ENCODE results near the gene ERMN.

Gene ERMN

DNA sequence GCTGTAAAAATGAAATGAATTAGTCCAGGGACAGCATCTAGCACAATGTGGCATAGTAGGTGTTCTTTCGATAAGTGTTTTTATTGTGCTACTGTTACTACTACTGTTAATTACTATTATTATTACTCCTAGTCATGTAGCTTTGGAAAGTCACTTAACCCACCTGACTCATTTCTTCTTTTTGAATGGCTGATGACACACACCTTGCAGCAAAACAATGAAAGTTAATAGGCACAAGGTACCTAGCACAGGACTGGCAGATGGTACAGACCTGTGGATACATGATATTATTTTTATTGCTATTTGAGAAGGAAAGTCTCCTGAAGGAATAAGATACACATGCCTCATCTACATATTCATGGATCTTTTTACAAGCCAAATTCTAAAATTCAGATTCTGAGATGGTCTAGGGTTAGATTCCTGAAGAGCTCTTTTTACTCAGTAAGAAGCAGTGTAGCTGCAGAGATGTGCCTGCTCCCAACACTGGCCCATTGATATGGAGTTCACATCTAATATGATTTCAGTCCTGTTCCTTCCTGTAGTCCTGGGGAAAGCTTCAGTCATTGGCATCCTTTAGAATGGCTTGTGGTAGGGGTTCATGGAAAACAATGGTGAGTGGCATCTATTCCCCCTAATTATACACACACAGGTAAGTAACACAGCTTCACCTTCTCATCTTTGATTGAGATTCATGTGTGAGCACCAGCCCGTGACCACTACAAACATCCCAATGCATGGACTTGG lies 7.9 kb upstream of the ERMN start:
- DNase-seq (ENCODE audit: low read depth in 3 of 3, low spot score in 1 of 3), result no peak

DNA sequence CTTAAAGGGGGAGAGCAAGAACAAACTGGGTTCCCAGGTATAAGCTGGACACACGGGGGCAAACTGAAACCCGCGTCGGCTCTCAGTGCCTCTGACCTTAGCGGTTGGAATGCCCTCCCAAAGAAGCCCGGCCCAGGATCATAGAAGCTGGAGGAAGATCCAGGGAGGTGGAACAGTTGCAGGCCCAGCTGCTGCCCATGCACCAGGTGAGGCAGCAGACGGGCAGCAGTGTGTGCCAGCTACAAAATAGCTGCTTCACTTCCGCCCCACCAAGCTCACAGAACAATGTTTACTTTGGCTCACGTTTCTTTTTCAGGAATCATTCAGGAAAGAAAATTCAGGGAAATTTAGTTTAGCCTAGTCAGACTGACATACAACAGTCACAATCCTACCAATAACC lies 3.9 kb upstream of the ERMN start:
- no peak for DNase-seq (ENCODE audit: low read depth in 3 of 3, low spot score in 1 of 3)

DNA sequence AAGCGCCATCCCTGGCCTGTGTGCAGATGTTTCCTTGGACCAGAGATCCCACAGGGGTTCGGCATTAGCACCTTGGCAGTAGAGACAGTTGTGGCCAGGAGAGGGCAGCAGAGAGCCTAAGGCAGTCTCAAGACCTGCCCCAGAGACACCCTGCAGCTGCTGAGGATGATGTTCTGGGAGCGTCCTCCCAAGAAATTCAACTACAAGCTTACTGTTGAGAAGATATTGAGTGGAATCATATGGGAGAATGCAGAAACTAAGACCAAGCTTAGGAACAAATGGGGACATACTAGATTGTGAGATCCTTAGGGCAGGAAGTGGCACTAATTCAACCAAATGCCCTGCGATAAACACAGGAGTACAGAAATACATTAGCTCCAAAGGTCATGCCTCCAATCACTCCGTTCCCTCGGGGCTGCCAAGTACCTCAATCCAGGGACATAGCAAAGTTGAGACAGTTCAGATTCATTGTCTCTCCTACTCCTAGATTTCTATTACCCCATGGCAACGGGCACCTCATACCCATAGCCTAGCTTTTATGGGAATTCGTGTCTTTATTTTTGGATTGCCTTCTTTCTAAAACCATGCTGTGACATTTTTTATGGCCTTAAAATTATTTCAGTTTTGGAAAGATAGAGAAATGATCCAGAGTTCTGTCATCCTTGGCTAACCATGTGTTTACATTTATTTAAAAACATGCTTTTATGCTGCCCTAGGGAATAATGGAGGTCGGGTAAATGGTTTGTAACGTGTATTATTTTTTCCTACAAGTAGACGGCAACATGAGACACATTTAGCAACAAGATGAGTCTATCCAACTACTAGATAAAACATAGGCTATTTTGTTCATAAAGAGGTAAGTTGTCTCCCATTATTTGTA lies 2.2 kb upstream of the ERMN start:
- DNase-seq (ENCODE audit: low read depth in 3 of 3, low spot score in 1 of 3), result peak; percentile 72 to 81 (median 75)

DNA sequence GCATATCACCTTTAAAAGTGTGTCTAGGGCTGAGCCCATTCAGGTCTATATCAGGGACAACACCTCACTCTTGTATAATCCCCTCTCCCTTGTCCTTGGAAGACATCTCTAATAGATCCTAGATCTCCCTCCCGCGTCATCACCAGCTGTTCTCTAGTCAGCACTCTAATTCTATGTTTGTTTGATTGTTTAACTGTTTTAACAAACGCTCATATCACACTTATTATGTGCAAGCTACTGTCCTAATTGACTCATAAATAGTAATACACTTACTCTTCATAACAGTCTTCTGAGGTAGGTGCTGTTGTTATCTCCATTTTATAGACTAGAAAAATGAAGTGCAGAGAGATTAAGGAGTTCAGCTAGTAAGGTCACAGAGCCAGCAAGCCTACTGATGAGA lies 1.6 kb upstream of the ERMN start:
- DNase-seq (ENCODE audit: low read depth in 3 of 3, low spot score in 1 of 3), result no peak

DNA sequence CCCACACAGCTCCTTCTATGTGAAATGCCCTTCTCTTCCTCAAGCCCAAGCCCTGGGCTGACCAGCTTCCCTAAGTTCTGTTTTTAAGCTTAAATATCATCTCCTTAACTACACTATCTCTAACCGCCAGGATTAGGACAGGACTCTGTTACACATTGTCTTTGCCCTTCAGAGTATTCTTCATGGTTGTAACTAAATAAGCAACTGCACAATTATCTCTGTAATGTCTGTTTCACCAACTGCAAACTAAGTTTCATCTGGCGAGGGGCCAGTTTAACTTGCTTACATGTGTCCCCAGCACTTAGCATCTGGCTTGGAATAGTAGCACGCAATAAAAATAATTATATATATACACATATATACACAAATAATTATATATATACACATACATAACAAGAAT lies 1.1 kb upstream of the ERMN start:
- no peak for DNase-seq (ENCODE audit: low read depth in 3 of 3, low spot score in 1 of 3)

DNA sequence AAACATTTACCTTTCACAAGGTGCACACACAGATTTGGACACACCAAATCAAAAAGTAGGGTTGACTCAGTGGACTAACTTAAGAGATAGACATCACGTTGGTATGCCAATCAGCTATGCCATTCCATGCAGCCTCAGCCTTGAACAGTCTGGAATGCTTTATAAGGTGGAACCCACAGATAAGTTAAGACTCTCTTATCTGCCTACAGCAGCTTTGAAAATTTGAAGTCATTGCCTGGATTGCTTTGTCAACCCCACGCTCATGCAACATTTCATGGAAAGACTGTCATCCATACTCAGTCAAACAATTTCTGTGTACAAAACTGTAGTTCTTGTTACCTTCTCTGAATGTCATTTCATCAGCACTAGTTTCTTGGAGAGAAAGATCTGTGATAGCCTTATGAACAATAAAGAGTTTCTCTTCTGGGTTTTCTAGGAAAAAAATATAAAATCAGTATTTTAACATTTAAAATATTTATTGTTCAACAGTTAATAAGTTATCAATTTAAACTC lies 1.2 kb downstream of the ERMN start:
- DNase-seq (ENCODE audit: low read depth in 3 of 3, low spot score in 1 of 3), result no peak

DNA sequence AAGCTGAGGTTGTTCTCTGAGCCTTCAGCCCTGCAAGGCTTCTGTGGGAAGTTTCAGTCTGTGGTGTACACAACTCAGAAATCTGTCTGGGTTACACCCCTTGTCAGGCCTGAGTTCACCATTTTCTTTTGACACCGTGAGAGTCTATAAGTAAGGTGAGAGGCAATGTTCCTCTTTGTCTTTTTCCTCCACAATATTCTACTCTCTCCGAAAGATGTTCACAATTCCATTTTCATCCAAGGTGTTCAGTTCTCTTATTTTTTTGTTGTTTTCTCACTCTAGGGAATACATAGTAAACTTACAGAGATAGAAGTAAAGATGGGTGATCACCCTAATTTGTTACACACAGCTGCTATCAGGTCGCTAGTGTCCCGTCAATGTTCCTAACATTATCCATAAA lies 3.2 kb downstream of the ERMN start:
- no peak for DNase-seq (ENCODE audit: low read depth in 3 of 3, low spot score in 1 of 3)

DNA sequence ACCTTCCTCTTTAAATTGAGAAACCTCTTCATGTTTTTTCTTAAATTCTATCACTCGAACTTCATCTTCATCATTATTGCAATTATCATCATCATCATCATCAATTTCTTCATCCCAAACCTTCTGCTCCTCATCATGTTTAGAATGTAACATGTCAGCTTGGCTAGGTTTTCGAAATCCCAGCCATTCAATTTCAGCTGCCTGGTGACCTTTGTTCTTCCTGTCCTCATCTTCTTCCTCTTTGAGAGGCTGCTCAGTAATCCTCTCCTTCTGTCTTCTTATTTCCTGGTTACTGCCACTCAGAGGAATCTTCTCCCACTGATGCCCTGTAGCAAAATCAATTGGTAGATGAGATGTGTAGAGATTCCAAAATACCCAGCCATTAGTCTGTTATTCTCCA lies 4.2 kb downstream of the ERMN start:
- DNase-seq (ENCODE audit: low read depth in 3 of 3, low spot score in 1 of 3), result no peak

DNA sequence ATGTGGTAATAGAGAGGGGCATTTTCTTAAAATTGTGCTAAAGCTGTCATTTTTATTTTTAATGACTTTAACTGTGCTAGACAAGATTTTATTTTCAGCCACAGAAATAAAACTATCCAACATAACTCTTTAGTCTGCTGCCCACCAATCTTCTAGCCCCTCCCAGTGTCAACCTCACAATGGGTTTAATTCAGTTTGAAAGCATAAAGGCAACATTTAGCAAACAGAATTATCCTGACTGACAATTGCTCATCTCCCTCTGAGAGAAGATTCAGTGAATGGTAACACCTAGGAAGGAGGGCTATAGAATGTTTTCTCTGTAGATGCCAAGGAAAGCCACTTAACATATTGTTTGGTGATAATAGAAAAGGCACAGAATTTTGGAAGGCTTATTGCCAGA lies 5.2 kb downstream of the ERMN start:
- DNase-seq (ENCODE audit: low read depth in 3 of 3, low spot score in 1 of 3), result no peak

DNA sequence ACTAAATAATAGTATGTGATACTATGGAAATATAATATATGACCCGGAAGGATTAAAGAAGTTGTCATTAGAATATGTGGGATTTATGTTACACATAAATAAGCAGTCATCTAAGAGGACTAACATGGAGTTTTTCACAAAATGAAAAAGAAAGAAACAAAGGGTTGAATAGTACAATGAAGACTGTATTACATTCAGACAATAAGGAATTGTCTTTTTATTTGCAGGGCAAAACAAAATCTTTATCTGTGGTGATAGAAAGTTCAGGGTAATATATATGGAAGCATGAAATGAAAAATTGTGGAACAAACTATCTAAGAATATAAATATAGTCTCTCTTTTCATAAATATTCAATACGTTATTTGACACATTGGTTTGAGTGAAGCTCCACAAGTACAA lies 5.8 kb downstream of the ERMN start:
- DNase-seq (ENCODE audit: low read depth in 3 of 3, low spot score in 1 of 3), result no peak

DNA sequence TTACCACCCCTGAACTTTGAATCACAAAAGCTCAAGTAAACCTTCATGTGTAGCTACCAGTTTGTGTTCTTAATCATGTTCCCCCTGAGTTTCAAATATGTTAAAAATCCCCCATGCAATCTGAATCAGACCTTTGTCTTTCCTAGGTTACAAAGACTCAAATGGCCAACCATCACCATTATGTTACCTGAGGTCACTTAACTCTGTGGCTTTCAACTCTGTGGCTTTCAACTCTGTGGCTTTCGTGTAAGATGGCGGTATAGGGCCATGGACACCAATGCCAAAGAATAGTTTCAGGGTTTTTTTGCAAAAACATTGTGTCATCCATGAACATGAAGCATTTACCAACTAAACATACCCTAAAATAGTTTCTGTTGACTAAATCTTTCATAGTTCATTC lies 6.7 kb downstream of the ERMN start:
- no peak for DNase-seq (ENCODE audit: low read depth in 3 of 3, low spot score in 1 of 3)

DNA sequence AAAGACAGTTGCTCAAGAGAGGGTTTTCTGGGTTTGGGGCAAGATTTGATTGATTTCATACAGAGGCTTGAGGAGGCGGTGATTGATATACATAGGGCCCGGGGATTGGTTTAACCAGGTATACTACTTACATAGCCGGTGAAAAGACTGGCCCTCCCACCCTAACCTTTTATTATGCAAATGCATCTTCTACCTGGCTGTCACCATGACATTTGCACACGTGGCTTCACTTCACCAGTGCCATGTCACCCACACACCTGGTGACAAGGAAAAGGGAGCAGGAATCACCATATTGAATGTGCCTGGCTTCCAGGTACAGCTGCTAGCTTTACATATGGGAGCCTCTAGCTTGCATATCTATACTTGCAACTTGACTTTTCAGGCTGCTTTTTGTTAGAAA lies 9.7 kb downstream of the ERMN start:
- DNase-seq (ENCODE audit: low read depth in 3 of 3, low spot score in 1 of 3), result no peak

DNA sequence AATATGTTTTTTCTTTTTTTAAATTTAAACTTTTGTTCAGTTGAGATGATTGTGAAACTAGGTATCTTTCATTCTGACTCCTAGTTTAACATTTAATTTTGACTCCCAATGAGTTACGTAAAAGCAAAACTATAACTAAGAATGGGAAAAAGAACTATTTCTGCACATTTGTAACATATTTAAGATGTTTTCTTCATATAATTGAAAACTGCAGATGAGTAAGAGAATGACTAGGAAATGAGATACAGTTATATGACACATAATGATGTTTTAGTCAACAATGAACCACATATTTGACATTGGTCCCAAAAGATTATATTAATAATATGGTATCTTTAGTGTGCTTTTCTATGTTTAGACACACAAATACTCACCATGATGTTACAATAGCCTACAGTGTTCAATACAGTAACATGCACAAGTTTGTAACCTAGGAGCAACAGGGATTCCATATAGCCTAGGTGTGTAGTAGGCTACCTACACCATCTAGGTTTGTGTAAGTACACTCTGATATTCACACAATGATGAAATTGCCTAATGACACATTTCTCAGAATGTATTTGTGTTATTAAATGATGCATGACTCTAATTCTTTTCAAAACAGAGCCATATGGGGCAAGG lies 12.6 kb downstream of the ERMN start:
- no peak for DNase-seq (ENCODE audit: low read depth in 3 of 3, low spot score in 1 of 3)

DNA sequence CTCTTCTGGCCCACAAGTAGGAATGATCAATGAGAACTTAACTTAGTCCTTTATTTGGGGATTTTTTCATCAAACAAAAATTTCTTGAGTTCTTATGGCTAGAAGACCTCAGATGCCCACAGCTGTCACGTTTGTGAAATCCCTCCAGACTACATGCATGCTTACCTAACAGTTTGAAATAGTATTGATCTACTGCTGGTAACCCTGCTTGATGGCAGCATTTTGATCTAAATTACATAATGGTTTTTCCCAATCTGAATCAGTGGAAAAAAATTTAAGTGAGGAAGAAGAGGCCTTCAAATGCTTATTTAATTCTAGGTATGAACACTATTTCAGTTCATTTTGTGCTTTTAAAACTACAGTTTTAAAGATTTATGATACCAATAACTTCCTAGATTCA lies 13.9 kb downstream of the ERMN start:
- no peak for DNase-seq (ENCODE audit: low read depth in 3 of 3, low spot score in 1 of 3)

DNA sequence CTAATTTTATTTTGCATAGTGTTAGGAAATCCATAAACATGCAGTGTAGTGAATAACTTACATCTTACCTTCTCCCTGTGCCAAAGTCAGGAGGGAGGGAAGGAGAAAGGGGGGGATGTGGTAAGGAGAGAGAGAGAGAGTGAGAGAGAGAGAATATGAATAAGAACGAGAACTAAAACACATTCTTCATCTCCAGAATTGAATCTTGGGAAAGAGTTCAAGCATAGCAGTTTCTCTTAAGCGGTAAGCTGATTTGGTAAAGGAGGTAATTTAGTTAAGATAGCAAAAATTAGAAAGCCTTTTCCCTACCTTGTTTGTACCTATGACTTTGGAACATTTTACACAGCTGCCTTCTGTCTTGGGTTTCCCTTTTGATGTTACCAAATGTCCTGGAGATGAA lies 15.7 kb downstream of the ERMN start:
- DNase-seq (ENCODE audit: low read depth in 3 of 3, low spot score in 1 of 3), result no peak

DNA sequence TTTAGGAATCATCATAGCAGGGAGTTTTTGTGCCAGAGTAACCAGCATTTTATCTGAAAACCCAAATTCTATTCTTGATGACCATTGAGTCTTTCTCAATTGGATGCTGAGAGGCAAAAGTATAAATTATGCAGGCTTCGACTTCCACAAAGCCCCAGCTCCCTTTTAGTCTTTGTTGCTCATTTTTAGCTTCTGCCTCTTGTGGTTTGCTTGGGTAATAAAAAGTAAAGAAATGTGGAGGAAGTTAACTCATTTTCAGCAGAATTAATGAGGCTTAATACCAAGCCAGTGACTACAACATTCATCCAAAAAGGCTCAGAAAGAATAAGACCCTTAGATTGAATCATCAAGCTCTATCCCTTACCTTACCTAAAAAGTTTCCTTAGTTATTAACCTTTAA lies 18.6 kb downstream of the ERMN start:
- no peak for DNase-seq (ENCODE audit: low read depth in 3 of 3, low spot score in 1 of 3)

DNA sequence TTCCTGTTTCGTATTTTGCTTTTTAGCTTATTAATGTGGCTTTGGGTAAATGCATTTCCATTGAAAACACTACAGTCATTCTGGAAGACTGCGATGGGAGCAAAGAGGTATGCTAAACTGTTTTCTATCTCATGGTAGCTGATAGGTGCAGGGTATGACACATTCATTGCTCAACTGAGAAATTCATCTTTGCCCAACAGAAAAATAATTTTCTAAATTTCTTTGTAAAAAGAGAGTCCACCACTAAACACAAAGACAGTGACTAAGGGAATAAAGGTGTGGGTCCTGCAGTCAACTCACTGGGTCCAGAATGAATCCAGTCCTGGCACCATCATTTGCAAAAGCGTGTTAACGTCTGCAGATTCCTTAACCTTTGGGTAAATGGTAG lies 19.9 kb downstream of the ERMN start:
- no peak for DNase-seq (ENCODE audit: low read depth in 3 of 3, low spot score in 1 of 3)

DNA sequence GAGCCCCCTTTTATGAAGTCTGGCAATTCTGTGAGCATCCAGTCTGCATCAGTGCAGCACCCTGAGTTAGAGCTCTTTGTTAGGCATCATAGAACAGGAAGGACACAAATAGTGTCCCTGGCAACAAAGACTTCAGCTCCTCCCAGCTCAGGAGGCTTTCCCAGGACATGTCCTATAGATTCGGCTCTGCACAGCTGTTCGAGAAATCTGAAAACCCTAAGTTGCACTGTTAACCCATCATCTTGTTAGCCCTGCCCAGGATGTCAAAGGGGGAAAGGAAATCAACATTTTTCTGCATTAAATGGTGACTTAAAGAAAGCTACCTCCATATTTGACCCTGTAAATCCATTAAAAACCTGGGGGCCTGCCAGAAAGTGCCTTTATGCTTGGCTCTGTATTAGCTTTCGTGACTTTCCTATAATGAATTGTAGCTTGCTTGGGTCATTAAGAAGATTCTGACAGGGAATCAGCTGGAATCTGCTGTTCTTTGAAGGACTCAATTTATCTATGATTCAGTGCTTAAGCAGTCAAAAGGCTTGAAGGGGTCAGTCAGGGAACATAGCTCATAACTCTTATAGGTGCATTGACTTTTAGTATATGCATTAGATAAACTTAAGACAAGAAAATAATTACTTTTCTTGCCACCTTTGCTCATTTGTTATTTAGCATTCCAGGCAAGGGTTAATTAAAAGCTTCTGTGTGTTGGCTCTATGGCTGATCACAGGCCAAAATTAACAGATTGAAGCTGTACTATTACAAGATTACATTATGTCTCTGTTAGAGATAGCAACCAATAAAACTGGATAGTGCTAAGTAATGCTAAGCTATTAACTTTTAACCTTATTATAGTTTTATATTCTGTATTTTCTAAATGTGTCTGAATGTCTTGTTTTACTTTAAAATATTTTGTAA lies 20.6 kb downstream of the ERMN start:
- no peak for DNase-seq (ENCODE audit: low read depth in 3 of 3, low spot score in 1 of 3)

DNA sequence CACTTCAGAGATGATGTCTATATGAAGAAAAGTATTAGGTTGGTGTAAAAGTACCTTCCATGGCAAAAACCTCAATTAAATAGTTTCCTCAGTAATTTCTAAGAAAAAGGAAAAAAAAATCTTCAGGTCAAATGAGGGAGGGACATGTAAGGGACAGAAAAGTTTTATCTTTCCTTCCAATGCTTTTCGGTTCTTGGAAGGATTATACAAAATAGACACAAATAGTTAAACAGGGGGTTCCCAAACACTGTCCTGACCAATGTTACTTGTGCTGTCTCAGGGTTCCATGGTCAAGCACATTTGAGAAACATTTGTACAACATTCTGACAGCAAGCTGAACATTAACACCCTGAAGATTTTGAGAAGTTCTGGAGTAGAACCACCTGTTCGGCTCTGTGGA lies 22.0 kb downstream of the ERMN start:
- DNase-seq (ENCODE audit: low read depth in 3 of 3, low spot score in 1 of 3), result no peak

DNA sequence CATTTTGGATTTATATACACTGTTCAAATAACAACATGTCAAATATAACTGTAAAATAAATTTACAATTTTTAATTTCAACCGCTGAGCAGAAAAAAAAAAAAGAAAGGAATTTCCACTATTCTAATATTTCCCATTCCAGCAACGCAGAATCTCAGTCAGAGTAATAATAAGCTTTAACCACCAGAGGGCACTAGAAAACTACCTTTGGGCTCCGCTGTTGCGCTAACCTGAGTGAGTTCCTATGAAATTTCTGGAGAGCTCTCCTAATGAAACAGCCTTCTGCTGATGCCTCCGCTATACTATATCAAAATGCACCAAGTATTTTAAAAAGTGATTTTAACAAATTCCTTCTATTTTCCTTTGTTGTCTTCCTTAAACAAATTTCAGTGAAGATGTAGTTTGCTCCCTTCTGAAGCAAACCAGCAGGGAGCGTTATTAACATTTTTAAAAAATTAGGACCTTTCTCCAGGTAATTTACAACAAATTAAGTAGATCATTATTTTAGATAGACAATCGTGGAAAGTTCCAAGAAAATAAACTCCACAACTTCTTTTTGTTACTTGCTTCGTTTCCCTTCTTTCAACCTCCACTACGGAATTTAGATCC lies 23.0 kb downstream of the ERMN start:
- DNase-seq (ENCODE audit: low read depth in 3 of 3, low spot score in 1 of 3), result no peak

DNA sequence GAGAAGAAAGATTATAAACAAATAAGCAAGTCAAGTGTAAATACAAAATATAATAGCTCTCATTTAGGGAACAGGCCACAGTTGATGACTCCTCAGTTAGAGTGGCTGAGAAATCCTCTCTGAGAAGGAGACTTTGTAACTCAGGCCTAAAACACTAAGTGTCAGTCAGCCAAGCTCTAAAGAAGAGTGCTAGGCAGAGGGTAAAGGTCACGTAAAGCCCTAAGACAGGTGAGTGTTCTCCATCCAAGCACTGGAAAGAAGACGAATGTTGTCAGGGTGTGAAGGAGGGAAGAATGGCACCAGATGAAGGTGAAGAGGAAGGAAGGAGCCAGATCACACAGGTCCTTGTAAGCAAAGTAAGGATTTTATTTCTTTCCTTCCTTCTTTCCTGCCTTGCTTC lies 24.3 kb downstream of the ERMN start:
- no peak for DNase-seq (ENCODE audit: low read depth in 3 of 3, low spot score in 1 of 3)

Measured in stimulated activated CD4-positive, alpha-beta T cell treated with anti-CD3 and anti-CD28 coated beads, TNF-alpha, amount 100 ng/mL, for 1 hour (primary cell).